ENCODE measurements around the gene NEK6. TPM values are rescaled to one million over a fixed set of nuclear protein-coding genes. Genes with fewer than 3 reads are reported as not detected.

NEK6 gene
- total RNA-seq, 2 experiments from 2014 or later, result 19.9 to 20.9 TPM

DNA sequence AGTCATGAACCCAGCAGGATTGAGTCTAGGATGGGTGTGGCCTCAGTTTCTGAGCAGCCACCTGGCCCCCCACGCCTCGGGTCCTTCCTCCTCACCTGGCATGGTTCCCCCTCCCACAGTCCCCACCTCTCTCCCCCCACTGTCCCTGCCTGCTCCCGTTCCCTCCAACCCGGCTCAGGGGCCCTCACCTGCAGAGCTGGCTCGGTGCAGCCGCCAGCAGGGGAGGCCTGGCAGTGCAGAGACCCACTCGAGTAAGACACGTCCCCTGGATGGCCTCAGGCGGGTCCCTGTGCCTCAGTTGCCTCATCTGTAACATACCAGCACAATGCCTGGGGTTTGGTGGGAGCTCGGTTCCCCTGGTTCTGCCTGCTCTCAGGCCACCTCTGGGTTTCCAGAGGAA, 66.2 kb downstream of the NEK6 start:
- ATAC-seq (no peak), DNase-seq (no peak)
- H3K27me3 Mint-ChIP-seq (ENCODE audit: low read depth), result no peaks in the 10 kb centered on the region
- no peaks in the 10 kb centered on the region for H3K9me3 Mint-ChIP-seq (ENCODE audit: insufficient read depth)
- ChIA-PET POLR2A (interaction anchor here (0.7 kb wide), 1 partner anchor 77 kb away, joined by 4 read pairs; no protein-coding TSS in a partner anchor), CTCF (no interaction called here)
- peaks cover 2% of the 10 kb centered on the region for H3K36me3 Mint-ChIP-seq (ENCODE audit: low read depth)
- no peak overlapping the region for H3K27ac Mint-ChIP-seq
- no peak overlapping the region for H3K4me3 Mint-ChIP-seq
- no peaks in the 10 kb centered on the region for H3K4me1 Mint-ChIP-seq (ENCODE audit: low read depth)

DNA sequence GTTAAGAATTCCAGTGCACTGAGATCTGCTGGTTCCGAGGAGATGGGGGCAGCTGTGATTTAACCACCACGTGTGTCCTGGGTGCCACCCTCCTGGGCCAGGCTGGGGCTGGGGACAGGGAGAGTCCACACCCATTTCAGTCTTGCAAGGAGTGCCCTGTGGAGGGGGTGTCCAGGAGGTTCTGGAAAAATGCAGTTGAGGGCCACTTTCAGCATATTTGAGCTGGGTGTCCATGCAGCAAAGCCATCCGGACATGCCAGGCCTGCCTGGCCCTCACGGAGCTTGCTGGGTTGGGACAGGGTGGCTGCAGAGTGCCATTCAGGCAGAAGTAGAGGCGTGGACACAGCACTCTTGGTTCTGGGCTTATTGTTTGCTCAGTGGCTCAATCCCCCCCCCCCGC, 68.1 kb downstream of the NEK6 start:
- Mint-ChIP-seq H3K27me3 (ENCODE audit: low read depth) (no peaks in the 10 kb centered on the region), H3K4me1 (ENCODE audit: low read depth) (no peaks in the 10 kb centered on the region), H3K27ac (no peak overlapping the region), H3K9me3 (ENCODE audit: insufficient read depth) (no peaks in the 10 kb centered on the region), H3K36me3 (ENCODE audit: low read depth) (no peaks in the 10 kb centered on the region), H3K4me3 (no peak overlapping the region)
- POLR2A ChIA-PET, result no interaction called here
- DNase-seq (no peak), ATAC-seq (no peak)
- CTCF ChIA-PET, result interaction anchor here (2.1 kb wide), 1 partner anchor 199 kb away, joined by 6 read pairs; no protein-coding TSS in a partner anchor

DNA sequence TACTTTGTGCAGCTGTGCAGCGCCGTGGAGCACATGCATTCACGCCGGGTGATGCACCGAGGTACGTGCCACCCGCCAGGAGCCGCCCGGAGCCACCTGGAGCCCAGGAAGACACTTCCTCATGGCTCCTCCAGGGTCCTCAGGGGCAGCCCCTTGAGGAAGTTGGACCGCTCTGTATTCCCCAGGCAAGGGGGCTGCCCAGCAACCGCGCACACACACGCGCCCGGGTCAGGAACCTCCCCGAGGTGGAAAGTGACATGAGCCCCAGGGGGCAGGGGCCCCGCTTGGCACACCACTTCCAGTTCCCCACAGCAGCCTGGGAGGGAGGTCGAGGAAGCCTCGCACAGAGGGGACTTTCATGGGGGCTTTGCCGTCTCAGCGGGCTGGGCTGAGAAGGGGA, 68.6 kb downstream of the NEK6 start:
- Mint-ChIP-seq H3K36me3 (ENCODE audit: low read depth) (no peaks in the 10 kb centered on the region), H3K4me1 (ENCODE audit: low read depth) (no peaks in the 10 kb centered on the region), H3K27me3 (ENCODE audit: low read depth) (no peaks in the 10 kb centered on the region), H3K27ac (no peak overlapping the region), H3K9me3 (ENCODE audit: insufficient read depth) (no peaks in the 10 kb centered on the region), H3K4me3 (no peak overlapping the region)
- DNase-seq, result no peak
- ATAC-seq, result no peak
- ChIA-PET CTCF (interaction anchor here (2.1 kb wide), 1 partner anchor 200 kb away, joined by 6 read pairs; no protein-coding TSS in a partner anchor), POLR2A (no interaction called here)

DNA sequence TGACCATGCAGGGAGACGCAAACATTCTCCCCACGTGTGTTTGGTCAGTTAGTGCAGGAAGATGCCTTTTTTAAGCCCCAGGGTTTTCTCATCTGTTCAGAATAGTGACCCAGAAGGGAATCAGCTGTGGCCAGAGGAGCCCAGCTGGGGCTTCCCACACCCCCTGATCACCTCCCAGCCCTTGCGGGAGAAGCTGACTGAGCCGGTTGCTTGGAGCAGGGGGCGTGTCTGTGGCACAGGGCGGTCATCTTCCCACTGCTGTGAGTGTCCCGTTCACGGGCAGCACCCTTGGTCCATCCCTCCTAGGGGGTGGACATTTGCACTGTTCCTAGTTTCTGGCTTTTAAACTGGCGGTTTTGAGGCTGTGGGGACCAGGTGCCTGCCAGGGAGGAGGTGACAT, 69.7 kb downstream of the NEK6 start:
- H3K27me3 Mint-ChIP-seq (ENCODE audit: low read depth), result no peaks in the 10 kb centered on the region
- H3K4me3 Mint-ChIP-seq, result no peak overlapping the region
- ChIA-PET CTCF (interaction anchor here (0.9 to 1.1 kb wide), 2 partner anchors 8 to 83 kb away, joined by 3 read pairs; no protein-coding TSS in a partner anchor), POLR2A (no interaction called here)
- DNase-seq, result no peak
- H3K9me3 Mint-ChIP-seq (ENCODE audit: insufficient read depth), result no peaks in the 10 kb centered on the region
- no peaks in the 10 kb centered on the region for H3K36me3 Mint-ChIP-seq (ENCODE audit: low read depth)
- no peaks in the 10 kb centered on the region for H3K4me1 Mint-ChIP-seq (ENCODE audit: low read depth)
- no peak overlapping the region for H3K27ac Mint-ChIP-seq
- no peak for ATAC-seq

DNA sequence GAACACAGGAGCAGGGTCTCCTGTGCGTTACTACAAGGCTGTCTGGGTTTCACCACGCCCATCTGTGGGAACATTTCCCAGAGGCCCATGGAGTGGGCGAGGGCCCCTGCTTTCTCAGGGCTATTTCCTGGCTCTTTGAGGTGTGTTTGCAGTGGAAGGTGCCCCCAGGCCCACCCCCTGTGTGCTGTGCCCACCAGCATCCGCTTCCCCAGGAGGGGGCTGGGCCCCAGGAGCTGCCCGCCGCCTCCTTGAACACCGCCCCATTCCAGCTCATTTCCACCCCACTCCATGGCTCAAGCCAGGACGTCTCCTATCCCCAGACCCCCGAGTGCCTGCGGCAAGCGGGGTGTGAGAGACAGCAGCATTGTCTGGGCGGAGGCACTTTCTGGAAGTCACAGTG, 70.5 kb downstream of the NEK6 start:
- Mint-ChIP-seq H3K4me3 (no peak overlapping the region), H3K36me3 (ENCODE audit: low read depth) (no peaks in the 10 kb centered on the region), H3K9me3 (ENCODE audit: insufficient read depth) (no peaks in the 10 kb centered on the region), H3K4me1 (ENCODE audit: low read depth) (no peaks in the 10 kb centered on the region), H3K27me3 (ENCODE audit: low read depth) (no peaks in the 10 kb centered on the region), H3K27ac (no peak overlapping the region)
- ChIA-PET POLR2A (no interaction called here), CTCF (interaction anchor here (0.9 to 1.1 kb wide), 2 partner anchors 9 to 82 kb away, joined by 3 read pairs; no protein-coding TSS in a partner anchor)
- ATAC-seq, result no peak
- no peak for DNase-seq

DNA sequence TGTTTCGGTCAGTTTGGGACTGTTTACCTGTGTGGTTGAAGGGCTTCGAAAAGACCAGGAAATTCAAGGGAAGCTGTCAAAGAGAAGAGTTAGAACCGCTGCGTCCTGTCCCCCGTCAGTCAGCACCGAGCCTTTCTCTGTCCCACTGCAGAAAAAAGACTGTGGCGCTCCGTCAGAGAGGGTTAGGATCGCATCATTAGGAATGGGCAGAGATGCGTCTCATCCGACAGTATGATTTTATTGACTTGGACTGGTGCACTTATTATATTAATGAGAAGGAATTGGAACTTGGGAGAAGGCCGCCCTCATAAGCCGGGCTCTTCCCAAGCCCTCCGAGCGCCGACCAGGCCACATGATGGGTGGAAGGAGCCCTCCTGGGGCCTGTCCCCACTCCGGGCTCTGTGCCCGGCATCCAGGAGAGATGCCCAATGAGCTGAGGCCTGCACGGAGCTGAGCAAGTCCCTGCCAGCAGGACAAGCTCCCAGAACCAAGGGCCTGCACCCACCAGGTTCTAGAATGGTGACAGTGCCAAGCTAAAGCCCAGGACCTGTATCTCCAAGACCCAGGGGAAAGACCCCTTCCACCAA, 71.5 kb downstream of the NEK6 start:
- Mint-ChIP-seq H3K4me1 (ENCODE audit: low read depth) (no peaks in the 10 kb centered on the region), H3K9me3 (ENCODE audit: insufficient read depth) (no peaks in the 10 kb centered on the region), H3K36me3 (ENCODE audit: low read depth) (no peaks in the 10 kb centered on the region), H3K27ac (no peak overlapping the region), H3K27me3 (ENCODE audit: low read depth) (no peaks in the 10 kb centered on the region), H3K4me3 (no peak overlapping the region)
- POLR2A ChIA-PET, result no interaction called here
- CTCF ChIA-PET, result no interaction called here
- no peak for DNase-seq
- no peak for ATAC-seq

DNA sequence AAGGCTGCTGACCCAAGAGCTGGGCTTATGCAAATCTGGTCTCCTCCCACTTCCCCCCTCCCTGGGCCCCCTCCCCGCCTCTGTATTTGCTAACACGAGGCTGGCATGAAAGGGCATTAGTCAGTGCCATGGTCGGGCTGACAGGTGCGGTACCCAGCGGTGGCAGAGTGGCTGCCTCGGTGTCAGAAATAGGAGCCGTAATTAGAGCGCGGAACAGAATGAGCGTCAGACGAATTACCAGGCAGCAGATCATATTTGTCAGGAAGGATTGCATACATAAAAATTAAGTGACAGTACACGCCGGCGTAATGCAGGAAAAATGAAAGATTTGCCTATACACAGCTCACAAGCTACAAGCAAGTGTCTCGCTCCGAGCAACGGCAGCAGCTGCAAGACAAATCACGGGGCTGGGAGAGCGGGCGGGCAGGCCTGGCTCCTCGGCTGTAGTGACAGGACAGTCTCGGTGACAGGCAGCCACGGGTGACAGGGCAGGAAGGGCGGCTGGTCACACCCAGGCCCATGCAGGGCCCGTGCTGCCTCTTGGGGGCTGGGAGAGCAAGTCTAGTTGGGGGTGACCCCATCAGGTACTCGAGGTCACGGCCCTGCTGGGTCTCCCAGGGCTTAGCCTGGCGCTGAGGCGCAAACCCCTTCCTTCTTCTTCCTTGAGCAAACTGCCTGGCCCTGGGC, 72.4 kb downstream of the NEK6 start:
- DNase-seq (no peak), ATAC-seq (no peak)
- no peaks in the 10 kb centered on the region for H3K27me3 Mint-ChIP-seq (ENCODE audit: low read depth)
- no peaks in the 10 kb centered on the region for H3K36me3 Mint-ChIP-seq (ENCODE audit: low read depth)
- H3K4me3 Mint-ChIP-seq, result no peak overlapping the region
- ChIA-PET POLR2A (no interaction called here), CTCF (no interaction called here)
- H3K27ac Mint-ChIP-seq, result no peak overlapping the region
- H3K9me3 Mint-ChIP-seq (ENCODE audit: insufficient read depth), result no peaks in the 10 kb centered on the region
- no peaks in the 10 kb centered on the region for H3K4me1 Mint-ChIP-seq (ENCODE audit: low read depth)

DNA sequence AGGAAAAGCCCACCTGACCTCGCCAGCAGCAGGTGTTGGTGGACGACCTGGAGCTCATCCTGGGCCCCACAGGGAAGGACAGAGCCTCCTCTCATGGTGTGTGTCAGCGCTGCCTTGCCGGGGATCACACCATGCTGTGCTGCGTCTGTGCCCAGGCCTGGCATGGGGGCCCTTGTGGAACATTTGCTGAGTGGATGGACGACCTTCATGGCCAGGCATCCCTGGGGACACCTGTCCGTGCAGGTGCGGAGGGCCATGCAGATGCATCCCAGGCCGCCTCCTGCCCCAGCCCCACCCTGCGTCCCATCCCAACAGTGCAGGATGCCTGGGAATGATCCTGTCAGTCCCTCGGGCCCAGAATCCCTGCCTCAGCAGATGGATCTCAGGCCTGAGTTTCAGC, 73.8 kb downstream of the NEK6 start:
- CTCF ChIA-PET, result interaction anchor here (0.6 to 2.0 kb wide), 2 partner anchors 206 to 610 kb away, joined by 3 to 5 read pairs; no protein-coding TSS in a partner anchor
- Mint-ChIP-seq H3K36me3 (ENCODE audit: low read depth) (no peaks in the 10 kb centered on the region), H3K27ac (no peak overlapping the region), H3K4me1 (ENCODE audit: low read depth) (no peaks in the 10 kb centered on the region), H3K4me3 (no peak overlapping the region), H3K27me3 (ENCODE audit: low read depth) (no peaks in the 10 kb centered on the region), H3K9me3 (ENCODE audit: insufficient read depth) (no peaks in the 10 kb centered on the region)
- ATAC-seq (no peak), DNase-seq (no peak)
- POLR2A ChIA-PET, result no interaction called here

DNA sequence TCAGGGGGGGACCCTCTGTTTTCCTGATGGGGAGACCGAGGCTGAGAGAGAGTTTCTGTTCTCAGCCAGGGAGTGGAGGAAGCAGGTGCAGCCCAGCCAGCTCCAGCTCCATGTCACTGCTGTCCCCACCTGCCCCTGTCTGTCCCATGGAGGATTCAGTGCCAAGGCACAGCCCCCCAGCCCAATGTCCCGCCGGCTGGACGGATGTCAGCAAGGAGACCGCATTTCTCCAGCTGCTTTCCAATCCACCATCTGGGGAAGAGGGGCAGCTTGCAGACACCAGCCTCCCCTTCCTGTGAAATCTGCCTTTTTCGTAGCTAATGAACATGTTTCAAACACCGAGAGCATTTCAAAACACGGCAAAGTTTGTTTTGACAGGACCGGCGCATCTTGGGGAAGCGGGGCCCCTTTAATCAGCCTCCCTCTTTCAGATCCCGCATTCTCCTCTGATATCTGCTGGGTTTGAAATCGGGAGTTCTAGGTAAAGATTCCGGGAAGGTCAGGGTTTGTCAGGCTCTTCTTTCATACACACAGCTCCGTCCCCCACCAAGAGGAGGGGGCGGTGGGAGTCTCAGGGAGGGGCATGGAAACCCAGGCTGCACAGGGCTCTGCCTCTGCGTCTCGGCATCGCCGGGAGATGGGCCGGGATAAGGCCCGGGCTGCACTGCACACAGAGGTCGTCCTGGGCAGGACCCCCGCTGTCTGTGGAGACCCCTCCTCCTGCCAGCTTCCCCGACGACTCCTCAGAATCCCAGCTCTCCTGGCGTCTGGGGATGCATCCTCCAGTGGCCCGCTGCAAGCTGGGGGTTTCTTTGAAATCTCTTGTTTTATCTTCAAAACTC, 74.8 kb downstream of the NEK6 start:
- CTCF ChIA-PET, result interaction anchor here (1.3 to 2.0 kb wide), 2 partner anchors 10 to 207 kb away, joined by 5 read pairs; no protein-coding TSS in a partner anchor
- H3K4me3 Mint-ChIP-seq, result no peak overlapping the region

DNA sequence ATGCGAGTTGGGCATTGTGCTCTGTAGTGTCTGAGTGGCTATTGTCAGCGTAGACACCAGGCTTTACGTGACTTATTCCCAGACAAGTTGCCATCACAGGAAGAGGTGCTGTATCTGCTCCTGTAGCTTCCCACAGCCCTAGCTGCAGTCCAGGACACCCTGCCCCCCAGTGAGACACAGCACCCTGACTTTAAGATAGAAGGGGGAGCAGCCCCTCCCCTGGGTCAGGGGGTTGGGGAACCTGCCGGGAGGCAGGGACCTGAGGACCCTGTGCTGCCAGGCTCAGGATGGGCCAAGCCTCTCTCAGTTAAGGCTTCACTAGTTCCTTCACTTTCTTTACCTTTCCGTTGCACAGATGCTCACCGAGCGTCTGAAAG, 75.4 kb downstream of the NEK6 start:
- CTCF ChIA-PET, result interaction anchor here (1.3 kb wide), 1 partner anchor 11 kb away, joined by 5 read pairs; no protein-coding TSS in a partner anchor
- no peaks in the 10 kb centered on the region for H3K4me1 Mint-ChIP-seq (ENCODE audit: low read depth)
- H3K27me3 Mint-ChIP-seq (ENCODE audit: low read depth), result no peaks in the 10 kb centered on the region
- no peak for ATAC-seq
- H3K4me3 Mint-ChIP-seq, result no peak overlapping the region
- no peak for DNase-seq
- H3K36me3 Mint-ChIP-seq (ENCODE audit: low read depth), result peaks cover 6% of the 10 kb centered on the region
- H3K9me3 Mint-ChIP-seq (ENCODE audit: insufficient read depth), result no peaks in the 10 kb centered on the region
- POLR2A ChIA-PET, result interaction anchor here (0.5 kb wide), 1 partner anchor 11 kb away, joined by 3 read pairs; no protein-coding TSS in a partner anchor
- H3K27ac Mint-ChIP-seq, result no peak overlapping the region

More for the DNA sequence above, 74.8 kb downstream of the NEK6 start:
- no peak overlapping the region for H3K27ac Mint-ChIP-seq
- no peaks in the 10 kb centered on the region for H3K27me3 Mint-ChIP-seq (ENCODE audit: low read depth)
- no peak for DNase-seq
- peaks cover 2% of the 10 kb centered on the region for H3K36me3 Mint-ChIP-seq (ENCODE audit: low read depth)
- no peak for ATAC-seq
- POLR2A ChIA-PET, result no interaction called here
- no peaks in the 10 kb centered on the region for H3K4me1 Mint-ChIP-seq (ENCODE audit: low read depth)
- H3K9me3 Mint-ChIP-seq (ENCODE audit: insufficient read depth), result no peaks in the 10 kb centered on the region

DNA sequence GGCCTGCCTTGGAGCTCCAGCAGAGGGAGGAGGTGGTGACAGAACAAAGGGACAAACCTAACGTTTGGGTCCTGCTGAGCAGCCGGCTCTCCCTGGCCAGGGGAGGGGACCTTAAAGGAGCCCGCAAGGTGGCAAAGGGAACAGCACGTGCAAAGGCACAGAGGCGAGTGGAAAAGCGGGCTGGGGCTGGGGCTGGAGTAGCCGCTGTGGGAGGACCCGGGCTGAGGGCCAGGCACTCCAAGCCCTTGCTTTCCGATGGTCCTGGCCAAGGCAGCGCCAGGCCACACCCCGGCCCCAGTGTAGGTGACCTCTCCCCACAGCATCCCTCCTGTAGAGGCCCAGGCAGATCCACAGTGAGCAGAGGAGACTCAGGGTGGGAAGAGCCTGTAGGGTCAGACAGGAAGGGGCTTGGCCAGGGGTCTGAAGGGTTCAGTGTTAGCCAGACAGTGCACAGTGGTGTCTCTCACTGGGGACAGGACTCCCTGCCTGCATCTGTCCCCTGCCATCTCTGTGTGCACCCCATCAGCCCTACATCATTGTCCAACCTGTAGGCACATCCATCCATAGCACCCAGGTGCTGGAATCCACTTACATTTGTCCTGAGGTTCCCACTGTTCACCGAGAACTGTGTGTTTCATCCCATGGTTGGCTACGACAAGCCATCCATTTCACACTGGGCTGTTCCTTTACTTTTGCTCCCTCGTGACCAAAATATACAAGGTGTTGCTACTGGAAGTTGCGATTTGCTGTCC, 77.0 kb downstream of the NEK6 start:
- no peaks in the 10 kb centered on the region for H3K27me3 Mint-ChIP-seq (ENCODE audit: low read depth)
- POLR2A ChIA-PET, result no interaction called here
- no peak overlapping the region for H3K27ac Mint-ChIP-seq
- H3K4me3 Mint-ChIP-seq, result no peak overlapping the region
- H3K36me3 Mint-ChIP-seq (ENCODE audit: low read depth), result peaks cover 9% of the 10 kb centered on the region
- no peaks in the 10 kb centered on the region for H3K4me1 Mint-ChIP-seq (ENCODE audit: low read depth)
- DNase-seq (no peak), ATAC-seq (no peak)
- CTCF ChIA-PET, result no interaction called here
- no peaks in the 10 kb centered on the region for H3K9me3 Mint-ChIP-seq (ENCODE audit: insufficient read depth)

Measured in activated CD8-positive, alpha-beta T cell treated with anti-CD3 and anti-CD28 coated beads, Interleukin-2, amount 10 ng/mL, durations not matched to agents 7 days and 5 days (primary cell).